ENCODE data around the gene TRPV6.

The TRPV6 gene

GRCh38 chr7:142885311-142886230, at the start of gene TRPV6:
Gene TRPV6, minus strand, starts transcription at chr7:142885745.
- DNase-seq = peak in 1 of 2 experiments; percentile 2

- no peak for DNase-seq
Measured at GRCh38 chr7:142934056-142934455, 48.5 kb upstream of the TRPV6 start.

- no peak for DNase-seq
Measured at GRCh38 chr7:142933624-142934023, 48.1 kb upstream of the TRPV6 start, which contains the start of gene TRPV5. Gene TRPV5, minus strand, starts transcription at chr7:142933746. Its CDS starts 287 bp downstream, at chr7:142933459.

- DNase-seq = no peak
Measured at GRCh38 chr7:142933092-142933475, 47.5 kb upstream of the TRPV6 start.

GRCh38 chr7:142932386-142933091, 47.0 kb upstream of the TRPV6 start:
- no peak for DNase-seq

- DNase-seq = no peak
Measured at GRCh38 chr7:142930126-142930730, 44.7 kb upstream of the TRPV6 start.

GRCh38 chr7:142927949-142928348, 42.4 kb upstream of the TRPV6 start:
- no peak for DNase-seq

GRCh38 chr7:142927085-142927745, 41.7 kb upstream of the TRPV6 start:
- no peak for DNase-seq

GRCh38 chr7:142925413-142925812, 39.9 kb upstream of the TRPV6 start:
- DNase-seq = no peak

GRCh38 chr7:142923391-142923790, 37.8 kb upstream of the TRPV6 start:
- no peak for DNase-seq

GRCh38 chr7:142919656-142920055, 34.1 kb upstream of the TRPV6 start:
- no peak for DNase-seq

- DNase-seq = no peak
Measured at GRCh38 chr7:142918901-142919300, 33.4 kb upstream of the TRPV6 start.

GRCh38 chr7:142917447-142917846, 31.9 kb upstream of the TRPV6 start:
- DNase-seq = no peak

GRCh38 chr7:142916508-142916907, 31.0 kb upstream of the TRPV6 start:
- DNase-seq = no peak

GRCh38 chr7:142915315-142915714, 29.8 kb upstream of the TRPV6 start:
- DNase-seq = no peak

GRCh38 chr7:142914121-142914520, 28.6 kb upstream of the TRPV6 start:
- DNase-seq = no peak

GRCh38 chr7:142913566-142913965, 28.0 kb upstream of the TRPV6 start:
- no peak for DNase-seq

GRCh38 chr7:142913051-142913450, 27.5 kb upstream of the TRPV6 start:
- DNase-seq = no peak

GRCh38 chr7:142910481-142910880, 24.9 kb upstream of the TRPV6 start:
- DNase-seq = no peak

- DNase-seq = no peak
Measured at GRCh38 chr7:142910031-142910433, 24.5 kb upstream of the TRPV6 start.

- DNase-seq = no peak
Measured at GRCh38 chr7:142908921-142909890, 23.7 kb upstream of the TRPV6 start.

GRCh38 chr7:142908290-142908689, 22.7 kb upstream of the TRPV6 start:
- DNase-seq = no peak
